ENCODE data around the gene CACNB4. TPM values are rescaled to one million over a fixed set of nuclear protein-coding genes. Genes with fewer than 3 reads are reported as not detected.

Gene CACNB4
- total RNA-seq, 2 donors from 2014 or later = 0.33 to 1.3 TPM

DNA sequence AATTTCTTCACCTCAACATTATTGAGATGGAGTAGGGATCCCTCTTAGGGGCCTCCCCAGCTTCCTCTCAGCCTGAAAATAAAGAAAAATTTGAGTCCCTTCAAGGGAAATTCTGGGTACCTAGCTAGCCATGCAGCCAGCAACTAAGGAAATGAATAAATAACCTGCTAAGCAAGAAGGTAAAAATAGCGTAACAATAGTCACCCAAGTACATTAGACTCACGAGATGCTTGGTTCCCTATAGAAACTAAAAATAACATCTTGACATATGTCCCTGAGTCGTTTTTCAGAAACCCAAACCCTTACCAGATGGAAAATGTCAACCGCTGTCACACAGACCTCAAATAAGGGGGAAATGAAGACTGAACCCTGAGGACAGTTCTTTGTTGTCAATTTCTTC is 51.9 kb downstream of the CACNB4 start:
- 60 to 66% methylated on average over 4 of the region's 4 CpGs for WGBS, 2 donors
- Histone ChIP-seq H3K27ac (no peak overlapping the region), H3K4me3 (no peak overlapping the region), H3K36me3 (replicated peaks in 1 of 2; ENCODE audit: insufficient read depth in 1 of 2, low read depth in 2 of 2) (no peaks in the 10 kb centered on the region), H3K9me3 (no peaks in the 10 kb centered on the region), H3K4me1 (no peaks in the 10 kb centered on the region), H3K27me3 (no peaks in the 10 kb centered on the region)
- TF ChIP-seq, protein P1, sequence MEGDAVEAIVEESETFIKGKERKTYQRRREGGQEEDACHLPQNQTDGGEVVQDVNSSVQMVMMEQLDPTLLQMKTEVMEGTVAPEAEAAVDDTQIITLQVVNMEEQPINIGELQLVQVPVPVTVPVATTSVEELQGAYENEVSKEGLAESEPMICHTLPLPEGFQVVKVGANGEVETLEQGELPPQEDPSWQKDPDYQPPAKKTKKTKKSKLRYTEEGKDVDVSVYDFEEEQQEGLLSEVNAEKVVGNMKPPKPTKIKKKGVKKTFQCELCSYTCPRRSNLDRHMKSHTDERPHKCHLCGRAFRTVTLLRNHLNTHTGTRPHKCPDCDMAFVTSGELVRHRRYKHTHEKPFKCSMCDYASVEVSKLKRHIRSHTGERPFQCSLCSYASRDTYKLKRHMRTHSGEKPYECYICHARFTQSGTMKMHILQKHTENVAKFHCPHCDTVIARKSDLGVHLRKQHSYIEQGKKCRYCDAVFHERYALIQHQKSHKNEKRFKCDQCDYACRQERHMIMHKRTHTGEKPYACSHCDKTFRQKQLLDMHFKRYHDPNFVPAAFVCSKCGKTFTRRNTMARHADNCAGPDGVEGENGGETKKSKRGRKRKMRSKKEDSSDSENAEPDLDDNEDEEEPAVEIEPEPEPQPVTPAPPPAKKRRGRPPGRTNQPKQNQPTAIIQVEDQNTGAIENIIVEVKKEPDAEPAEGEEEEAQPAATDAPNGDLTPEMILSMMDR (IDR thresholded peaks at IDR 0.05) = no peak
- no peak for TF ChIP-seq POLR2A (IDR thresholded peaks at IDR 0.05)
- ATAC-seq = no peak
- no peak for DNase-seq
- intact Hi-C loops (cut with DNase I) = loop anchor here (10.0 kb wide), 1 partner anchor 588 kb away; no protein-coding TSS in a partner anchor

DNA sequence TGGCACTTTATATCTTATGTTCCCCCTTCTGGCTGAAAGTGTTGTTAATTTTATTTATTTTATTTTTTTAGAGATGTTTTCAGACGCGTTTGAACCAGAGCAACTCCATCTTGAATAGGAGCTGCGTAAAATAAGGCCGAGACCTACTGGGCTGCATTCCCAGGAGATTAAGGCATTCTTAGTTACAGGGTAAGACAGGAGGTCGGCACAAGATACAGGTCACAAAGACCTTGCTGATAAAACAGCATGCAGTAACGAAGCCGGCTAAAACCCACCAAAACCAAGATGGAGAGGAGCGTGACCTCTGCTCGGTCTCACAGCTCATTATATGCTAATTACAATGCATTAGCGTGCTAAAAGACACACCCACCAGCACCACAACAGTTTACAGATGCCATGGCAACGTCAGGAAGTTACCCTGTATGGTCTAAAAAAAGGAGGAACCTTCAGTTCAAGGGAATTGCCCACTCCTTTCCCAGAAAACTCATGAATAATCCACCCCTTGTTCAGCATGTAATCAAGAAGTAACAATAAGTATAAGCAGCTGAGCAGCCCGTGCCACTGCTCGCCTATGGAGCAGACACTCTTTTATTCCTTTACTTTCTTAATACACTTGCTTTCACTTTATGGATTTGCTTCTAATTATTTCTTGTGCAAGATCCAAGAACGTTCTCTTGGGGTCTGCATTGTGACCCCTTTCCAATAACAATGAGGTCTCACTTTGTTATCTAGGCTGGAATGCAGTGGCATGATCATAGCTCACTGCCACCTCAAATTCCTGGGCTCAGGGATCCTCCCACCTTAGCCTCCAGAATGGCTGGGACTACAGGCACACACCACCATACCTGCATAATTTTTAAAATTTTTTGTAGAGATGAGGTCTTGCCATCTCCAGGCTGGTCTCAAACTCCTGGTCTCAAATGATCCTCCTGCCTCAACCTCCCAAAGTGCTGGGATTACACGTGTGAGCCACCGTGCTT is 55.9 kb downstream of the CACNB4 start:
- H3K36me3 ChIP-seq (replicated peaks in 1 of 2; ENCODE audit: insufficient read depth in 1 of 2, low read depth in 2 of 2) = no peaks in the 10 kb centered on the region
- ATAC-seq = no peak
- WGBS, 2 donors = 56 to 60% methylated on average over 16 of the region's 16 CpGs

DNA sequence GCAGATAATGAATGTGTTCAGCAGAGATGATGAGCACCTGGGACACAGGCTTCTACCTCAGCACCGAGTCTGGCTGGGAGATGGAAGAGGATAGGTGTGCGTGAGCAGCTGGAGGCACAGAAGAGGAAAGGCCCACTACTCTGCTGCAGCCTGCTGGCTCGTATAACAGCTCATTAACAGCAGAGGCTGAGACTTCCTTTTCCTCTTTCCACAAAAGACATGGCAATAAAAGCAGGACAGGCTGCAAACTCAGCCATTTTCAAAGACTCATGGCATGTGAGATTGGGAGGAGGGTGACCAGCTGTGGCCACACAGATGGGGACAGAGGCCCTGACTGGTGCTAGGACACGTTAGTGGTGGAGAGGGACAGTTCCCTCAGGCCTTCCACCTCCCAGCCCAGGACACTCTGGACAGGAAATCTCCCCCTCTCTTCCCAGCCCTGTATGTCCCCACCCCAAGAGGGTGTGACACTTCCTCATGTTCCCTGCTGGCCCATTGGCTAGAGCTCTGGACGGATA is 60.3 kb downstream of the CACNB4 start:
- Histone ChIP-seq H3K27ac (no peak overlapping the region), H3K27me3 (no peaks in the 10 kb centered on the region), H3K9me3 (no peaks in the 10 kb centered on the region), H3K36me3 (replicated peaks in 1 of 2; ENCODE audit: insufficient read depth in 1 of 2, low read depth in 2 of 2) (no peaks in the 10 kb centered on the region), H3K4me3 (no peak overlapping the region), H3K4me1 (no peaks in the 10 kb centered on the region)
- TF ChIP-seq POLR2A (IDR thresholded peaks at IDR 0.05) = no peak
- TF ChIP-seq, protein P1 (IDR thresholded peaks at IDR 0.05) = no peak
- ATAC-seq (no peak), DNase-seq (peak in 1 of 4 donors; percentile 16)
- intact Hi-C loops (cut with DNase I) = loop anchor here (10.0 kb wide), 1 partner anchor 126 kb away; no protein-coding TSS in a partner anchor
- 58 to 85% methylated on average over 4 to 5 of the region's 5 CpGs for WGBS, 2 donors

More for the DNA sequence above, 55.9 kb downstream of the CACNB4 start:
- intact Hi-C loops (cut with DNase I) = loop anchor here (10.0 kb wide), 1 partner anchor 592 kb away; no protein-coding TSS in a partner anchor
- DNase-seq = no peak
- Histone ChIP-seq H3K27ac (no peak overlapping the region), H3K4me3 (no peak overlapping the region), H3K27me3 (no peaks in the 10 kb centered on the region), H3K9me3 (no peaks in the 10 kb centered on the region), H3K4me1 (no peaks in the 10 kb centered on the region)
- TF ChIP-seq, protein P1 (IDR thresholded peaks at IDR 0.05) = no peak
- TF ChIP-seq POLR2A (IDR thresholded peaks at IDR 0.05) = no peak

DNA sequence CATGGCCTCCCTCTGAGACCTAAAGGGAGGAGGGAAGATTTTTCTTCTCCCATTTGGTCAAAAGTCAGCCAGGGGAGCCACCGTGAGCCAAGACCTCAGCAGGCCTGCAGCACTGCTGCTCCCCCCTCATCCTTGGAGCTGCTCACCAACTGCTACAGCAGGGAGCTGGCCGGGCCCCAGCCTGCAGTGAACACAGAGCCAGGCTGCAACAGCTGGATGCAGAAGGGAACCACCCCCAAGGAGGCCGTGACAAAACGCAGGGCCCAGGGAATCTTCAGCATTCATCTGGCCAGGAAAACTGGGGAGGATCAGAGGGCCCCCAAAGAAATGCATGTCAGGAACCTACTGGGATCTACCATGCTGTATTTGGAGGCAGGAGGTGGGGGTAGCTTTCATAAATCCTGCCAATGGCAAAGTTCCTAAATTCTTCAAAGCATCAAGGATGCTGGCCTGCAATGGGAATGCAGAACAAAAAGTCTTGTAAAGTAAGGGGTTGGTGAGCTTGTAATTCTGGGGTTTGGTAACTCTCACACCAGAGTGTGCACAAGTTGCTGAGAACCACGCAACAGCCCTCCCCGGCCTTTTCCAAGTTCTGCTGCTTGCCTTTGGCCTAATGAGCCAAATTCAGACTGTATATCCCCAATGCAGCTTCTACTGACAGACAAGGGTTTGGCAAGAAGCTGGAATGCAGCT is 61.0 kb downstream of the CACNB4 start:
- Histone ChIP-seq H3K4me3 (no peak overlapping the region), H3K4me1 (no peaks in the 10 kb centered on the region), H3K27ac (no peak overlapping the region), H3K27me3 (no peaks in the 10 kb centered on the region), H3K9me3 (no peaks in the 10 kb centered on the region), H3K36me3 (replicated peaks in 1 of 2; ENCODE audit: insufficient read depth in 1 of 2, low read depth in 2 of 2) (no peaks in the 10 kb centered on the region)
- DNase-seq (peak in 2 of 4 donors; percentile 19 to 21), ATAC-seq (no peak)
- intact Hi-C loops (cut with DNase I) = loop anchor here (10.0 kb wide), 1 partner anchor 127 kb away; no protein-coding TSS in a partner anchor
- WGBS, 2 donors = 67 to 85% methylated on average over 4 to 6 of the region's 6 CpGs
- TF ChIP-seq, protein P1 (IDR thresholded peaks at IDR 0.05) = no peak
- TF ChIP-seq POLR2A (IDR thresholded peaks at IDR 0.05) = no peak
